Mucosa of descending colon (tissue), 3 donors: ENCODE results near the gene EIF2B2. TPM values are rescaled to one million over a fixed set of nuclear protein-coding genes. Genes with fewer than 3 reads are reported as not detected.

Experiments used
- ATAC-seq: fragments of 200-7000 bp; cut with Tn5 transposase; one replicate; pipeline ENCODE4 v1.9.1; 2020; ENCODE audit warnings: mild to moderate bottlenecking, moderate library complexity
- DNase-seq, 3 donors: peaks; one replicate each; pipeline ENCODE4 v3.0.0-alpha.2; 2020
- H3K36me3 ChIP-seq: fragments of 200-600 bp; one replicate; pipeline ENCODE4 v1.8.0; 2021; ENCODE audit warnings: low read depth, mild to moderate bottlenecking
- H3K4me1 ChIP-seq: fragments of 200-600 bp; one replicate; pipeline ENCODE4 v1.8.0; 2021; ENCODE audit warnings: low read depth, mild to moderate bottlenecking
- H3K4me3 ChIP-seq: fragments of 200-600 bp; one replicate; pipeline ENCODE4 v1.8.0; 2021; ENCODE audit warnings: mild to moderate bottlenecking
- H3K9me3 ChIP-seq: fragments of 200-600 bp; one replicate; pipeline ENCODE4 v1.8.0; 2021; ENCODE audit warnings: mild to moderate bottlenecking
- intact Hi-C, 2 donors: fragments of 100-400 bp; cut with DNase I in 1 of 2; cut with micrococcal nuclease in 1 of 2; formaldehyde crosslinking; loops; one replicate each; pipeline versions ENCODE4 v1.11.0 to v1.11.1; 2022; cut with DNase I, micrococcal nuclease
- long read RNA-seq, 2 donors: library from polyadenylated mRNA; unstranded; transcript quantifications; one replicate each; pipeline ENCODE4 v2.0.0, GENCODE V29; 2019 to 2021
- total RNA-seq, 3 donors: library from RNA; stranded (reverse); fragmentation: NEBNext Ultra II Directional in 2 of 3; extraction: Animal tissue kit (Norgen Biotek cat#: 25700) in 2 of 3; gene quantifications; one replicate each; pipeline versions ENCODE4 v1.2.1 to v1.2.4, GENCODE V29; 2021 to 2023
- TF ChIP-seq, protein P1 (sequence below): fragments of 200-600 bp; IDR thresholded peaks from one replicate; pipeline ENCODE4 v1.8.0; 2022; ENCODE audit warnings: antibody characterized with exemption, mild to moderate bottlenecking
- donor health status: DM: no; HTN: no; CAD: no; lungs with moderate emphysema.
- donor health status: DM: no; HTN: no; CAD: no.
- donor health status: DM: no; HTN: yes; CAD: no.

EIF2B2 gene
- total RNA-seq, result 10 to 100 TPM; 40.6 to 50.9 (median 46.3) TPM
- long read RNA-seq, donor 1, full-length matches to known transcripts, result 33 of 39 reads
- long read RNA-seq, donor 1, partial matches to known transcripts, result 3 of 39 reads
- long read RNA-seq, donor 1, other reads (novel, unspliced or antisense), result 3 of 39 reads
- long read RNA-seq, donor 2, full-length matches to known transcripts, result 35 of 42 reads
- long read RNA-seq, donor 2, partial matches to known transcripts, result 4 of 42 reads
- long read RNA-seq, donor 2, other reads (novel, unspliced or antisense), result 3 of 42 reads

DNA sequence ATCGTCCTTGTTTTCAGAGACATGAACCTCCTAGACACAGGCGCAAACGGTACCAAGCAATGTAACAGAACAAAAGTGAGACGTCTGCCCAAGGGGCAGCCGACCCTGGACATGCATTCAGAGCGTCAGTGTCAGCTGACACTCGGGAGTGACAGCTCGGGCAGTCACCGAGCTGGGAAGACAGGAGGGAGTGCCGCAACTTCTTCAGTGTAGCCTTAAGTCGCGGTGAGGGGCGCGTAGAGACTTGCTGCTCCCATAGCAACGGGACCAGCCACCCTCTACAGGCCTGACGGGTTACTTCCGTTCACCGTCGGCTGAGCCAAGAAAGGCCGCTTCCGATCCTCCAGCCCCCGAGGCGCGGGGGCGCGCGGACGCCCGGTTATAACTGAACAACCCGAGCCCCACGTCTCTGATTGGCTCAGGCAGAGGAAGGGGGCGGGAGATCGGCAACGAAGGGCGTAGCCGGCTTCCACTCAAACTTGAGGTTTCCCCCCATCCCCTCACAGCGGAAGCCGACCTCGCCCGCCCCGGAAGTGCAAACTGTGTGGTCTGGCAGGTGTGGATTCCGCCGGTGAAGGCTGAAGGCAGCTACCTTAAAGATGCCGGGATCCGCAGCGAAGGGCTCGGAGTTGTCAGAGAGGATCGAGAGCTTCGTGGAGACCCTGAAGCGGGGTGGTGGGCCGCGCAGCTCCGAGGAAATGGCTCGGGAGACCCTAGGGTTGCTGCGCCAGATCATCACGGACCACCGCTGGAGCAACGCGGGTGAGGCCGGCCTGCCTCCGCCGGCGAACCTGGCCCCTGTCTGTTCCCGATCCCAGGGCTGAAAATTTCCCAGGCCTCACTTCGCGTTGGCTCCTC, at the start of gene EIF2B2:
EIF2B2 (plus strand) TSS at position 530 of the 858 bp plus-strand sequence; CDS start at position 600, 70 bp downstream.
- Histone ChIP-seq H3K4me3 (peak within 1 kb of the TSS; percentile 87), H3K4me1 (peaks cover 16% of the 10 kb centered on the region), H3K9me3 (no peaks in the 10 kb centered on the region), H3K36me3 (peaks cover 10% of the 10 kb centered on the region)
- TF ChIP-seq, protein P1, sequence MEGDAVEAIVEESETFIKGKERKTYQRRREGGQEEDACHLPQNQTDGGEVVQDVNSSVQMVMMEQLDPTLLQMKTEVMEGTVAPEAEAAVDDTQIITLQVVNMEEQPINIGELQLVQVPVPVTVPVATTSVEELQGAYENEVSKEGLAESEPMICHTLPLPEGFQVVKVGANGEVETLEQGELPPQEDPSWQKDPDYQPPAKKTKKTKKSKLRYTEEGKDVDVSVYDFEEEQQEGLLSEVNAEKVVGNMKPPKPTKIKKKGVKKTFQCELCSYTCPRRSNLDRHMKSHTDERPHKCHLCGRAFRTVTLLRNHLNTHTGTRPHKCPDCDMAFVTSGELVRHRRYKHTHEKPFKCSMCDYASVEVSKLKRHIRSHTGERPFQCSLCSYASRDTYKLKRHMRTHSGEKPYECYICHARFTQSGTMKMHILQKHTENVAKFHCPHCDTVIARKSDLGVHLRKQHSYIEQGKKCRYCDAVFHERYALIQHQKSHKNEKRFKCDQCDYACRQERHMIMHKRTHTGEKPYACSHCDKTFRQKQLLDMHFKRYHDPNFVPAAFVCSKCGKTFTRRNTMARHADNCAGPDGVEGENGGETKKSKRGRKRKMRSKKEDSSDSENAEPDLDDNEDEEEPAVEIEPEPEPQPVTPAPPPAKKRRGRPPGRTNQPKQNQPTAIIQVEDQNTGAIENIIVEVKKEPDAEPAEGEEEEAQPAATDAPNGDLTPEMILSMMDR, result no peak
- peak; percentile 99 for ATAC-seq
- intact Hi-C loops, result loop anchor here in 1 of 2 donors (10.0 kb wide), 1 partner anchor 48 kb away; the partner anchor contains the start of gene PGF
- peak; percentile 99 for DNase-seq

DNA sequence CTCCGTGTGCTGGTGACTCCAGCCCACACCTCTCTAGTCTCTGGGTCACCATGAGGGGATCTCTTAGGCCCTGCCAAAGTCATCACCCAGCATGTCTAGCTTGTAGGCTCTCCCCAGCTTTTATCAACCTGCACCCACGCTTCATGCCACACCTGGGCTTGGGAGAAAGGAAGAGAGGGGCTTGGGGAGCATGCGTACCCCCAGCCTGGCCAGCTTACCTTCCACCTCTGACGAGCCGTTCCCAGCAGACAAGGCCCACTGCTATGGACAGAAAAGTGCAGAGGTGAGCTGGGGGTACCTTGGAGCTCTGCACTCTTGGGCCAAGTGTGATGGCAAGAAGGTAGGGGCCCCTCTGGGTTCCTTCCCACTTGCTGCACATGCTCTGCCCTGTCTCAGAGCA, 49.0 kb upstream of the EIF2B2 start:
- intact Hi-C loops, result loop anchor here in 1 of 2 donors (10.0 kb wide), 1 partner anchor 51 kb away; the partner anchor contains the start of gene EIF2B2
- H3K36me3 ChIP-seq, result no peaks in the 10 kb centered on the region
- peaks cover 20% of the 10 kb centered on the region for H3K4me1 ChIP-seq
- TF ChIP-seq, protein P1, result no peak
- no peak for DNase-seq
- H3K4me3 ChIP-seq, result no peak overlapping the region
- no peak for ATAC-seq
- H3K9me3 ChIP-seq, result no peaks in the 10 kb centered on the region

GRCh38 chr14:74954232-74954946, 48.3 kb upstream of the EIF2B2 start:
- Histone ChIP-seq H3K4me3 (no peak overlapping the region), H3K4me1 (peaks cover 20% of the 10 kb centered on the region), H3K36me3 (no peaks in the 10 kb centered on the region), H3K9me3 (no peaks in the 10 kb centered on the region)
- TF ChIP-seq, protein P1, result no peak
- ATAC-seq (no peak), DNase-seq (peak in 1 of 3 donors; percentile 51)
- intact Hi-C loops, result loop anchor here in 1 of 2 donors (10.0 kb wide), 1 partner anchor 50 kb away; the partner anchor contains the start of gene EIF2B2

DNA sequence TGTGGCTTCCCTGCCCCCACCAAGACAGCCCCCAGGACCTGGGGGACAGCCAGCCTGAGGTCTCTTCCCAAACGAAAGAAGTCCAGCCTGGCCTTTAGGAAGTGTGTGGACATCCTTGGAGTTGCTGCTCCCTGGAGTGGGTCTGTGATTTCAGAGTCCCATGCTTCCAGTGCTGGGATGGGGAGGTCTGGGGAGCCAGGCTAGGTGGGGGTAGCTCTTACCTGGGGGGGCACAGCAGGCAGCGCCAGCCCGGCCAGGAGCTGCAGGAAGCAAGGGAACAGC, 47.8 kb upstream of the EIF2B2 start:
- Histone ChIP-seq H3K36me3 (no peaks in the 10 kb centered on the region), H3K4me3 (no peak overlapping the region), H3K9me3 (no peaks in the 10 kb centered on the region), H3K4me1 (peaks cover 20% of the 10 kb centered on the region)
- no peak for DNase-seq
- ATAC-seq, result peak; percentile 2
- intact Hi-C loops, result loop anchor here in 1 of 2 donors (10.0 kb wide), 1 partner anchor 50 kb away; the partner anchor contains the start of gene EIF2B2
- TF ChIP-seq, protein P1, result no peak
